GM19467 (cell line): Measurements from ENCODE around the gene ELOVL6.
"Not testable (repeated sequence)": the region's sequence is repeated elsewhere in the genome, so short reads cannot be mapped to it uniquely, and the experiment has no call there.

Experiments used
- ATAC-seq: cut with Tn5 transposase; IDR thresholded peaks from one replicate; pipeline ENCODE4 v1.9.1; 2021; ENCODE audit warnings: mild to moderate bottlenecking, moderate library complexity; ENCODE audit not compliant: unreplicated experiment

ELOVL6 gene

GRCh38 chr4:110163327-110164069 lies 34.9 kb downstream of the ELOVL6 start:
- no peak for ATAC-seq

GRCh38 chr4:110160618-110161017 lies 37.8 kb downstream of the ELOVL6 start:
- ATAC-seq = no peak

- no peak for ATAC-seq
These were observed 38.9 kb downstream of the ELOVL6 start for GRCh38 chr4:110159541-110159940.

- no peak for ATAC-seq
These were observed 40.8 kb downstream of the ELOVL6 start for GRCh38 chr4:110157580-110157979.

- ATAC-seq = not testable (repeated sequence)
These were observed 41.2 kb downstream of the ELOVL6 start for GRCh38 chr4:110157166-110157565.

GRCh38 chr4:110156442-110156841 lies 42.0 kb downstream of the ELOVL6 start:
- ATAC-seq = no peak

GRCh38 chr4:110155654-110156053 lies 42.8 kb downstream of the ELOVL6 start:
- ATAC-seq = no peak

- no peak for ATAC-seq
These were observed 43.8 kb downstream of the ELOVL6 start for GRCh38 chr4:110154582-110154981.

GRCh38 chr4:110152386-110152785 lies 46.0 kb downstream of the ELOVL6 start:
- ATAC-seq = no peak

GRCh38 chr4:110149089-110149488 lies 49.3 kb downstream of the ELOVL6 start:
- no peak for ATAC-seq

GRCh38 chr4:110142461-110142860 lies 56.0 kb downstream of the ELOVL6 start:
- no peak for ATAC-seq

- ATAC-seq = no peak
These were observed 58.6 kb downstream of the ELOVL6 start for GRCh38 chr4:110139815-110140214.

GRCh38 chr4:110139111-110139510 lies 59.3 kb downstream of the ELOVL6 start:
- no peak for ATAC-seq

- no peak for ATAC-seq
These were observed 59.9 kb downstream of the ELOVL6 start for GRCh38 chr4:110138551-110138950.

GRCh38 chr4:110137829-110138228 lies 60.6 kb downstream of the ELOVL6 start:
- no peak for ATAC-seq

- no peak for ATAC-seq
These were observed 62.9 kb downstream of the ELOVL6 start for GRCh38 chr4:110135523-110135922.

- ATAC-seq = no peak
These were observed 63.3 kb downstream of the ELOVL6 start for GRCh38 chr4:110135076-110135475.

GRCh38 chr4:110134269-110134869 lies 64.0 kb downstream of the ELOVL6 start:
- no peak for ATAC-seq

GRCh38 chr4:110132816-110133719 lies 65.3 kb downstream of the ELOVL6 start:
- no peak for ATAC-seq

- no peak for ATAC-seq
These were observed 66.5 kb downstream of the ELOVL6 start for GRCh38 chr4:110131916-110132315.

GRCh38 chr4:110130576-110131358 lies 67.6 kb downstream of the ELOVL6 start:
- ATAC-seq = no peak
